ENCODE data around the gene ATG101. TPM values are rescaled to one million over a fixed set of nuclear protein-coding genes. Genes with fewer than 3 reads are reported as not detected.

The ATG101 gene
- polyA plus RNA-seq, 1 of the 3 experiments (the other 2 are of a cell fraction), result 160 TPM

DNA sequence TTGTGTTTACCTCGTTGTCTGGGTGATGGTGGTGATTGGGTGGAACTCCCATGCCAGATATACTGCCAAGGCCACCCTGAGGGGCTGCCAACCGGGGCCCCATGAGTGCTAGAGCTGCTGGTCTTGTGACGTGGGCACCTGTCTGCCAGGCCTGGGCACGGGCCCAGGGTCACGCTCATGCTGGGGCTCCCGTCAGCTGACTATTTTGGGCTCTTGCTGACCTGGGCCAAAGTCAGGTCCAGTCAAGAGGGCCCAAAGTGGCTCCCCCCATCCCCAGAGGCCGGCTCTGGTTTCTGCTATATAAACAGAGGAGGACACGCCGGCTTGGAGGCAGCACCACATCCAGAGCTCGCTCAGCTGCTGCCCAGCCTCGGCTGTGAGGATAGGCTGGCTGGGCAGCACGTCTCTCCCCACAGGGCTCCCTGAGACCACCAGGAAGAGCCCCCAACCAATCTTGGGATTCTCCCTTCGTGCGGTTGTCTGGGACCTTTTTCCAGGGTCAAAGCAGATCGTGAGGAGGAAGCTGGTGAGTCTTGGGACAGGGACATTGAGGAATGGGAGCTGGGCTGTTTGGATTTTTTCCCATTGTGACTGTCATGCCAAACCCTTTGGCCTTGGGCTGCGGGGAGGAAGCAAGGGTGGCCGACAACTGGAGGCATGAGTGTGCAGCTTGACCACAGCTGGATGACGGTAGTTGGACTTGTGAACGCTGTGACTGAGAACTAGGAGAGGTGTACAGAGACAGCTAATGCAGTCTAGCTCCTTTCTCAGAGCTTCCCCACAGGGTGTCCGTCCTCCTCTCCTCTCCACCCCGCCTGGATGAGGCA lies 26.2 kb upstream of the ATG101 start:
- Histone ChIP-seq H4K20me1 (ENCODE audit: insufficient read depth) (peaks cover 5% of the 10 kb centered on the region; the same call in 1 of the 2 replicates), H3F3A (replicated peaks; ENCODE audit: insufficient read depth) (no peaks in the 10 kb centered on the region), H3K9me3 (no peaks in the 10 kb centered on the region), H3K4me1 (ENCODE audit: control insufficient read depth in 1 of 2, insufficient read depth in 2 of 2, low read depth in 1 of 2, low read length in 1 of 2) (peaks cover 1 to 16% of the 10 kb centered on the region in 2 experiments; a peak in 3 of 4 replicates), H2AFZ (ENCODE audit: low read depth) (no peak overlapping the region), H3K4me2 (no peak overlapping the region), H3K27ac (ENCODE audit: low read depth in 2 of 2, low read length in 1 of 2) (no peak overlapping the region), H3K27me3 (ENCODE audit: insufficient read depth) (no peaks in the 10 kb centered on the region), H3K9me2 (no peaks in the 10 kb centered on the region), H3K9ac (no peak overlapping the region), H3K36me3 (replicated peaks in 1 of 2; ENCODE audit: control insufficient read depth in 1 of 2, insufficient read depth in 2 of 2, low read length in 1 of 2) (no peaks in the 10 kb centered on the region), H3K4me3 (ENCODE audit: low read depth in 2 of 2, low read length in 1 of 2) (no peak overlapping the region), H3K79me2 (ENCODE audit: insufficient read depth) (peaks cover 21% of the 10 kb centered on the region; the same call in 1 of the 2 replicates)
- ChIA-PET CTCF (interaction anchor here (1.0 to 30.2 kb wide), 5 partner anchors 19 to 284 kb away, joined by 3 to 949 read pairs (median 4); partner anchors contain the start of genes ATG101 and SMIM41), POLR2A (no interaction called here)
- WGBS (ENCODE audit: low lambda C conversion rate), result 90% methylated on average over 14 of the region's 21 CpGs
- TF ChIP-seq GABPA (IDR thresholded peaks at IDR 0.05; ENCODE audit: low read depth) (no peak), SIN3A (IDR thresholded peaks at IDR 0.05; ENCODE audit: borderline replicate concordance, low read depth, low read length) (no peak), YY1 (IDR thresholded peaks at IDR 0.05; ENCODE audit: low read depth) (no peak), MEF2A (IDR thresholded peaks at IDR 0.05; ENCODE audit: borderline replicate concordance, low read depth) (no peak), RFX5 (IDR thresholded peaks at IDR 0.05; ENCODE audit: low read length) (no peak), NFIC (IDR thresholded peaks at IDR 0.05; ENCODE audit: borderline replicate concordance) (no peak), FOXM1 (IDR thresholded peaks at IDR 0.05; ENCODE audit: low read depth) (no peak), RCOR1 (IDR thresholded peaks at IDR 0.05; ENCODE audit: low read length) (no peak)
- TF ChIP-seq, protein P1, sequence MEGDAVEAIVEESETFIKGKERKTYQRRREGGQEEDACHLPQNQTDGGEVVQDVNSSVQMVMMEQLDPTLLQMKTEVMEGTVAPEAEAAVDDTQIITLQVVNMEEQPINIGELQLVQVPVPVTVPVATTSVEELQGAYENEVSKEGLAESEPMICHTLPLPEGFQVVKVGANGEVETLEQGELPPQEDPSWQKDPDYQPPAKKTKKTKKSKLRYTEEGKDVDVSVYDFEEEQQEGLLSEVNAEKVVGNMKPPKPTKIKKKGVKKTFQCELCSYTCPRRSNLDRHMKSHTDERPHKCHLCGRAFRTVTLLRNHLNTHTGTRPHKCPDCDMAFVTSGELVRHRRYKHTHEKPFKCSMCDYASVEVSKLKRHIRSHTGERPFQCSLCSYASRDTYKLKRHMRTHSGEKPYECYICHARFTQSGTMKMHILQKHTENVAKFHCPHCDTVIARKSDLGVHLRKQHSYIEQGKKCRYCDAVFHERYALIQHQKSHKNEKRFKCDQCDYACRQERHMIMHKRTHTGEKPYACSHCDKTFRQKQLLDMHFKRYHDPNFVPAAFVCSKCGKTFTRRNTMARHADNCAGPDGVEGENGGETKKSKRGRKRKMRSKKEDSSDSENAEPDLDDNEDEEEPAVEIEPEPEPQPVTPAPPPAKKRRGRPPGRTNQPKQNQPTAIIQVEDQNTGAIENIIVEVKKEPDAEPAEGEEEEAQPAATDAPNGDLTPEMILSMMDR (IDR thresholded peaks at IDR 0.05), result no peak
- no peak for DNase-seq

DNA sequence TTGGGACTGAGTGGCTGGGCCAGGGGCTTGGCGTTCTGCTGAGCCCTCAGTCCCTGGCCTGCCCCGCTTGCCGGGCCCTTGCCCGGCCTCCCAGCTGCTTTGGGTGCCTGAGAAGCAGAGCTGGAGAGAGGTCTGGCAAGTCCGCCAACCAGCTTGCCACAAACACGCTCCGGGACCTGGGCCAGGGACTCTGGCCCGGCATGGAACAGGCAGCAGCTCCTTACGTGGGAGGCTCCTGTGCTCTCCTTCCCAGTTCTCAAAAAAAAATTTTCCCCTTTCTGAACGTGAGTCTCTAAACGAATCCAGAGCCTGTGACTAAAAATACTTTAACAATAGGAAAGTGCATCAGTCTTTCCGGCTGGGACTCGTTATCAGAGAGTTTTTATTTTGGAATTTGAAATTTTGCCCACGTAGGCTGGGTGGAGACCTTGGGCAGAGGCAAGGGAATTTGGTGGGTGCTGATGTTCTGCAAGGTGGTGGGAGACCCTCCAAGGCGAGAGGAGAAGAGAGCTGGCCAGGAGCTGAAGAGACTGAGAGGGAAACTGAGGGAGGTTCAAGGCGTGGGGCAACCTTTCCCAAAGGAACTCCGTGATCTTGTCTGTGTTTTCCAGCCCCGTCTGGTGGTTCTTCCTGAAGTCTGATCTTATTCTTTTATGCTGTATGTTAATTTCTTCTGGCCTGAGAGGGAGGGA lies 25.3 kb upstream of the ATG101 start:
- no peaks in the 10 kb centered on the region; the same call in 1 of the 2 replicates for H4K20me1 ChIP-seq (ENCODE audit: insufficient read depth)
- H3K9me3 ChIP-seq, result no peaks in the 10 kb centered on the region
- peaks cover 13% of the 10 kb centered on the region; the same call in 1 of the 2 replicates for H3K79me2 ChIP-seq (ENCODE audit: insufficient read depth)
- H2AFZ ChIP-seq (ENCODE audit: low read depth), result no peak overlapping the region
- no peaks in the 10 kb centered on the region for H3K9me2 ChIP-seq
- H3K27ac ChIP-seq (ENCODE audit: low read depth in 2 of 2, low read length in 1 of 2), result no peak overlapping the region
- no peak overlapping the region for H3K4me2 ChIP-seq
- H3K4me1 ChIP-seq (ENCODE audit: control insufficient read depth in 1 of 2, insufficient read depth in 2 of 2, low read depth in 1 of 2, low read length in 1 of 2), result peaks cover 0 to 14% of the 10 kb centered on the region in 2 experiments; a peak in 1 of 4 replicates
- POLR2A ChIA-PET, result no interaction called here
- no peaks in the 10 kb centered on the region for H3K27me3 ChIP-seq (ENCODE audit: insufficient read depth)
- no peak overlapping the region for H3K9ac ChIP-seq
- DNase-seq, result no peak
- H3F3A ChIP-seq (replicated peaks; ENCODE audit: insufficient read depth), result no peaks in the 10 kb centered on the region
- TF ChIP-seq RXRA (IDR thresholded peaks at IDR 0.05; ENCODE audit: borderline replicate concordance, low read depth), result no peak
- no peak for TF ChIP-seq YY1 (IDR thresholded peaks at IDR 0.05; ENCODE audit: low read depth)
- no peak for TF ChIP-seq TAF1 (IDR thresholded peaks at IDR 0.05; ENCODE audit: borderline replicate concordance, low read depth, low read length)
- no peak for TF ChIP-seq CHD2 (IDR thresholded peaks at IDR 0.05; ENCODE audit: low read length, partially characterized antibody)
- TF ChIP-seq POLR2AphosphoS5 (IDR thresholded peaks at IDR 0.05; ENCODE audit: low read depth, low read length), result no peak
- TF ChIP-seq, protein P1 (IDR thresholded peaks at IDR 0.05), result no peak
- H3K4me3 ChIP-seq (ENCODE audit: low read depth in 2 of 2, low read length in 1 of 2), result no peak overlapping the region
- 79% methylated on average over 18 of the region's 18 CpGs for WGBS (ENCODE audit: low lambda C conversion rate)
- CTCF ChIA-PET, result interaction anchor here (1.0 to 30.2 kb wide), 7 partner anchors 20 to 283 kb away, joined by 3 to 949 read pairs (median 4); partner anchors contain the start of genes ATG101 and SMIM41
- H3K36me3 ChIP-seq (replicated peaks in 1 of 2; ENCODE audit: control insufficient read depth in 1 of 2, insufficient read depth in 2 of 2, low read length in 1 of 2), result no peaks in the 10 kb centered on the region

Measured in SK-N-SH (cell line).